GM18870 (cell line): ENCODE results near the gene TMEM94.

Experiments used
- ATAC-seq: cut with Tn5 transposase; IDR thresholded peaks from one replicate; pipeline ENCODE4 v1.9.1; 2021; ENCODE audit warnings: moderate library complexity; ENCODE audit not compliant: unreplicated experiment

Gene TMEM94

DNA sequence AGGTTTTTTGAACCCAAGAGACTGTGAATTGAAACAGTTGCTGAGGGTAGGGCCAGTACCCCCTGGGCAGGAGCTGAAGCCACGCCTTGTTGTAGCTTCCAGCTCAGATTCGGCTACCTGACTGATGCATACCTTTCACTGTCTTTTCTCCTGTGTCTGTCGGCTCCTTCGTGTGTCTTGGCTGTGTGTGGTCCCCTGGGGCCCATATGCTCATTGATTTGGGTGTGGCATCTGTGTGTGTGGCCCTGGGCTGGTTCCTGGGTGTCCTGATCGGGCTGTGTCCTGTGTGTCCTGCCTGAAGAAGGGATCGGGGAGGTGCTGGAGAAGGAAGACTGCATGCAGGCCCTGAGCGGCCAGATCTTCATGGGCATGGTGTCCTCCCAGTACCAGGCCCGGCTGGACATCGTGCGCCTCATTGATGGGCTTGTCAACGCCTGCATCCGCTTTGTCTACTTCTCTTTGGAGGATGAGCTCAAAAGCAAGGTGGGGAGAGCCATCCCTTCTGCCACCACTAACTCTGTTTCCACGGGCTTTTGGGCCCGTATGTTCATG lies 38.0 kb downstream of the TMEM94 start:
- no peak for ATAC-seq

GRCh38 chr17:75496005-75496404 lies 39.6 kb downstream of the TMEM94 start:
- ATAC-seq, result no peak

DNA sequence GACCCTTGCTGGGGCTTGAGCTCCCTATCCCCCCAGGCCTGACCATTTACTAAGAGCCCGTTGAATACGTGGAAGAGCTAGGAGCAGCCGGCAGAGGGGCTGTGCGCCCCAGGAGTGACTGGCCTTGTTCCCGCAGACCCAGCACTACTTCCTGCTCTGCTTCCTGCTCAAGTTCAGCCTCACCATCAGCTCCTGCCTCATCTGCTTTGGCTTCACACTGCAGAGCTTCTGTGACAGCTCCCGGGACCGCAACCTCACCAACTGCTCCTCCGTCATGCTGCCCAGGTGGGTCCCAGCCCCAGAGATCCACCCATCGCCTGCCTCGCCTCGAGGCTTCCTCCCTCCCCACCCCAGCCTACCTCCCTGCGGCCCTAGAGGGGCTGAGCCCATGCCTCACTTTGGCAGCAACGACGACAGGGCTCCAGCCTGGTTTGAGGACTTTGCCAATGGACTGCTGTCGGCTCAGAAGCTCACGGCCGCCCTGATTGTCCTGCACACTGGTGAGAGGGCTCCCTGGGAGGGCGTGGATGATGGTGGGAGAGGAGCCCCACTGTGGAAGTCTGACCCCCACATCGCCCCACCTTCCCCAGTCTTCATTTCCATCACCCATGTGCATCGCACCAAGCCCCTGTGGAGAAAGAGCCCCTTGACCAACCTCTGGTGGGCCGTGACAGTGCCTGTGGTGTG lies 41.7 kb downstream of the TMEM94 start:
- ATAC-seq, result no peak

DNA sequence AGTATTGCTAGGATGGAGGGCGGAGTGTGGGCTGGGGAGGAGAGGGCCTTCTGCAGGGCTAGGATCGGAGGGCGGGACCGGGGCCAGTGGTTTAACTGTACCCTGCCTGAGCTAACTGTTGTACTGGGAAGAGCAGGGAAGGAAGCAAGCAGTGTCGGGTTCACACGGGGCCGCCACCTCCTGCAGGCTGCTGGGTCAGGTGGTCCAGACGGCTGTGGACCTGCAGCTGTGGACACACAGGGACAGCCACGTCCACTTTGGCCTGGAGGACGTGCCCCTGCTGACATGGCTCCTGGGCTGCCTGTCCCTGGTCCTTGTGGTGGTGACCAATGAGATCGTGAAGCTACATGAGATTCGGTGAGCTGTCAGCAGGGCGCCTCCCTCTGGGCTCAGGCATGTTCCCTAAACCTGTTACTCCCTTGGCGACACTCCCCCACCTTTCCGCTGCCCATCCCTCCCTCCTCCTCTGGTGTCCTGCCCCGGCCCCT lies 42.3 kb downstream of the TMEM94 start:
- ATAC-seq, result no peak

GRCh38 chr17:75499313-75500022 lies 43.0 kb downstream of the TMEM94 start:
- ATAC-seq, result no peak

GRCh38 chr17:75500419-75501216 lies 44.2 kb downstream of the TMEM94 start:
- ATAC-seq, result no peak

GRCh38 chr17:75501378-75502071 lies 45.1 kb downstream of the TMEM94 start:
- no peak for ATAC-seq

DNA sequence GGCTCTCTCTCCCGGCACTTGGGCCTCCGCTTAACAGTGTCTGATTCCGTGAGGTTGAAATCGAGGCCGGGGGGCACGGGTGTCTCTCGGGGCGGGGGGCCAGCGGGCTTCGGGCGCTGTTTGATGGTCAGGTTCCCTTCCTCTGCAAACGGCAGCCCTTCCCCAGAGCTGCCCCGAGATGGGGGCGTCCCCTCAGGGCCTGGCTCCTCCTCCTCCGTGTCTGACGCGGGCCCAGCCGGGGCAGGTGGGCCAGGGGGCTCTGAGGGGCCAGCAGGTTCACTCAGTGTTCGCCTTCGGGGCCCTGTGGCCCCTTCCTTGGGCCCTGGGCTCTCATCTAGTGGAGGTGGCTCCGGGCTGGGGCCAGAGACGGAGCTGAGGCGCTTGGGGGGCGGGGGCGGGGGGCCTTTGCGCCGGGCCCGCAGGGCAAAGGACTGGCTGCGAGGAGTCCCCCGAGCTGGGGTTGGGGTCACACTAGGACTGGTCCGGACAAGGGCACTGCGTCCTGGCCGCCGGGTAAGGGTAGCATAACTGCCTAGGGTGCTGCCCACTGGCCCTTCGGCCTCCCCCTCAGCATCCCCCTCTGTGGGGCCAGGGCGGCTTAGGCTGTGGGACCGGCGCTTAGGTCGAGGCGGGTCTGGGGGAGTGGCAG lies 45.8 kb downstream of the TMEM94 start:
- no peak for ATAC-seq

DNA sequence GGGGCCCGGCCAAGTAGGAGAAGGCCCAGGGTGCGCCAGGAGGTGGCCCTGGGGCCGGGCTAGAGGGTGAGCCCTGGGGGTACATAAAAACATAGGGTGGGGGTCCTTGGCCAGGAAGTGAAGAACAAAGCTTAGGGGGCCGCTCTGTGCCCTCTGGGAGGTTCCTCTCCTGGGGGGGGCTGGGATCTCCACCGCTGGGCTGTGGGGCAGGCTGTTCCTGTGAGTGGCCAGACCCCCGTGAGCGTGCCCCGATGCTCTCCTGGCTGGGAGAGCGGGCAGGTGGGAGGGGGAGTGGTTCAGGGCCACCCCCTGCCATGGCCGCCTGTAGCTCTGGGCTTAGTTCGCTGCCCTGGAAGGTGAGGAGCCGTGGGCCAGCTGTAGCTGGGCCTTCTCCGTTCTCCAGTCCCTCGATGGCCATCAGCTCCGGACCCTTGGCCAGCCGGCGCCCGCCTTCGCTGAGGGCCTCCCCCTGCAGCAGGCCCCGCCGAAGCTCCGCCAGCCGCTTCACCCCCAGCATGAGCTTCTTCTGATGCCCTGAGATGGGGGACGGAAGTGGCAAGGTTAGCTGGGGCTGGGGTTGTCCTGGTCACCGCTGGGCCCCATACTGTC lies 46.4 kb downstream of the TMEM94 start:
- no peak for ATAC-seq

- ATAC-seq, result no peak
Observed at GRCh38 chr17:75503337-75503950, 47.0 kb downstream of the TMEM94 start.

- ATAC-seq, result no peak
Observed at GRCh38 chr17:75503976-75504346, 47.5 kb downstream of the TMEM94 start.

- no peak for ATAC-seq
Observed at GRCh38 chr17:75504347-75505151, 48.1 kb downstream of the TMEM94 start.

DNA sequence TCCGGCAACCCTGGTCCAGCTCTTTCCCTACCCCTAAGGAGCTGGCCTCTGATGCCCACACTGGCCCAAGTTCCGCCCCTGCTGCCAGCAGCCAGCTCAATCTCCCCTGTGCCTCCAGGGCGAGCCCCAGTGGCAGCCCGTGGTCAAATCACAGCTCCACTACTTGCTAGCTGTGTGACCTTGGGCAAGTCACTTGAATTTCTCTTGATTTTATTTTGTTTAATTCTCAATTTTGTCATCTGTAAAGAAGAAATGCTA lies 48.6 kb downstream of the TMEM94 start:
- no peak for ATAC-seq

DNA sequence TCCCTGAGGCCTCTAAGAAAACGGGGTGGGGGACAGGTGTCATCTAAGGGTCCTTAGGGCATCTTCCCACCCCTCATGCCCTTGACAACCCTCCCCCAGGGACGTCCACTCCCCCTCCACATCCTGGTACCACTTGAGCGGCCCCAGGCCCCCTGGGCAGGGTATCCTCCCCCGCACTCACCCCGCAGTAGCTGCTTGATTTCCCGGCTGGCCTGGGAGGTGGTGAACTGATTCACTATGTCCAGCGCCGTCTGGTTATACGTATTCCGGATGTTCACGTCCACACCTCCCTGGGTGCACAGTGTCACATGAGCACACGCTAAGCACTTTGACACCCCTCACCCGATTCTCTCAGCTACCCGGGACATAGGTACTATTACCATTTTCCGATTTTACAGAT lies 49.2 kb downstream of the TMEM94 start:
- no peak for ATAC-seq

- no peak for ATAC-seq
Observed at GRCh38 chr17:75506134-75506533, 49.7 kb downstream of the TMEM94 start.

DNA sequence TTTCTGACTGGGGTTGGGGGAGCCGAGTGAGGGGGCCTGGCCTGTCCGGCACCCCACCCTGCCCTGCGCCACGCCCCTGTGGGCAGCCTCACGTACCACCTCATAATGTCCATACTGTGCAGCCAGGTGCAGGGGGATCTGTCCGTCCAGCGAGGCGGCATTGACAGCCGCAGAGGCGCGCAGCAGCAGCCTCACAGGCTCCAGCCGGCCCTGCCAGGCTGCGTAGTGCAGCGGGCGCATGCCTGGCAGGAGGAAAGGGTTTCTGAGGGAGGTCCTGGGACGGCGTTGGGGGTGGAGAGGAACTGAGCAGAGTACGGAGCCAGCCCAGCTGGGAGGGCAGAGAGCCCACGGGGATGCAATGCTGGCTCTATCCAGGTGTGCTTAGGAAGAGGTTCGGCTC lies 50.5 kb downstream of the TMEM94 start:
- ATAC-seq, result no peak

DNA sequence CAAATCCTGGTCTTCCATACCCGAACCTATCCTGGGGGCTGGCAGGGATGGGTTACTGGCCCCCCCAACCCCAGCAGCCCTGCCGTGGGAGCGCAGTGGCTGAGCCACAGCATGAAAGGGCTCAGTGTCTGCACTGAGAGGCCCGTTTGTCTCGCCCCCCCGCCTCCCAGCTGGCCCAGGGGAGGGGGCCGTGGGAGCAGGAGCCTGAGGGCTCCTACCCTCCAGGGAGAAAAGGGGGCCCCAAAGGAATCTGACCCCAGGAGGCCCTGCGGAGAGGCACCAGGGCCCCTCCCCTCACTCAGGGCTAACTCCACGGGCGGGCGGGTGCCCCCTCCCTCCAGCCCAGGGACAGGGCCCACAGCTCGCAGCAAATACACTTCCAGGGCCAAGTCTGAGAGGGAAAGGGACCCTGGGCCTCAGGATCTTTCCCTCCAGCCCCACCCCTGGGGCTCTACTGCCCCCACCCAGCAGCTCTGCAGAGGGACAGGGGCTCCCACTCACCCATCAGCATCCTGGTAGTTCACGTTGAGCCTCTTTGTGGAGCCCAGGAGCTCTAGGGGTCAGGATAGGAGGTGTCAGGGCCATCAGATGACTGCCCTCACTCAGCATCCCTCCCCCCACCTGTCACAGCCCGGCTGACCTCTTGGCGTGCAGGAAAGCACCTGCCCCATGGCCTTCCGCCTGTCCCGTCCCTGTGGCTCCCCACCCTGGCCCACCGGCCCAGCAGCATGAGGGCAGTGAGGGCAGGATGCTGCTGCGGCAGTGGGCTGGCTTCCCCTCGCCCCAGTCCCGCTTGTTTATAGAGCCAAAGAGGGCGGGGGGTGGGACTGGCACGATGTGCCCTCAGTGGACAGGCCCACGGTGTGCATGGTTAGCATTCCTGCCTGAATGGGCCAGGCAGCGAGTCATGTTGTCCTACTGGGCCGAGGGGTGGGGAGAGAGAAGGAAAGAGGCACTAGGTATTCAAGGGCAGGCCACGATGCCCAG lies 51.6 kb downstream of the TMEM94 start:
- no peak for ATAC-seq

DNA sequence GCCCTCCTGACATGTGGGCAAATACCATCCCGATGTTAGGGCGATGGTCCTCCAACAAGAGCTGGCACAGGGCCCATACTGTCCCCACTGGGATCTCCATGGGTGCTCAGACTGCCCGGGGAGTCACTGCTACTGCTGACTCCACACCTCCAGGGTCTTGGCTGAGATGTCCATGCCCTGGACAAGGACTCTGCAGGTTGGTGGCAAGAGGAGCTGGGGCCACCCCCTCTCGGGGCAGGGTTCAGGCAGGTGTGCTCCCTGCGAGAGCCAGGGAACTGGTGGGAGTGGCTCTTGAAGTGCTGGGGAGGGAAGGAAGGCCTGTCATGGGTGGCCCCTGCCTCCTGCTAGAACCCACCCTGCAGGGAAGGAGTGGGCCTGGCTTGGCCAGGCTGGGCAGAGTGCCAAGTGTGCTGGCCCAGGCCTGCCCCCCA lies 52.5 kb downstream of the TMEM94 start:
- no peak for ATAC-seq
